DND-41 (cell line): Measurements from ENCODE around the gene ANP32E.

Experiments
- EZH2 ChIP-seq: IDR thresholded peaks from 3 replicates; pipeline ENCODE4 v1.6.1; 2012; ENCODE audit warnings: borderline replicate concordance, low read depth, mild to moderate bottlenecking, moderate library complexity, low read length, inconsistent platforms; ENCODE audit not compliant: severe bottlenecking
- TF ChIP-seq, protein P1 (sequence below): IDR thresholded peaks from 2 replicates; pipeline ENCODE4 v1.5.1; 2012; ENCODE audit warnings: borderline replicate concordance, low read length, moderate library complexity, mild to moderate bottlenecking; ENCODE audit not compliant: poor library complexity, severe bottlenecking; ENCODE audit errors: extremely low read depth

- TF ChIP-seq EZH2, result no peak
- TF ChIP-seq, protein P1, sequence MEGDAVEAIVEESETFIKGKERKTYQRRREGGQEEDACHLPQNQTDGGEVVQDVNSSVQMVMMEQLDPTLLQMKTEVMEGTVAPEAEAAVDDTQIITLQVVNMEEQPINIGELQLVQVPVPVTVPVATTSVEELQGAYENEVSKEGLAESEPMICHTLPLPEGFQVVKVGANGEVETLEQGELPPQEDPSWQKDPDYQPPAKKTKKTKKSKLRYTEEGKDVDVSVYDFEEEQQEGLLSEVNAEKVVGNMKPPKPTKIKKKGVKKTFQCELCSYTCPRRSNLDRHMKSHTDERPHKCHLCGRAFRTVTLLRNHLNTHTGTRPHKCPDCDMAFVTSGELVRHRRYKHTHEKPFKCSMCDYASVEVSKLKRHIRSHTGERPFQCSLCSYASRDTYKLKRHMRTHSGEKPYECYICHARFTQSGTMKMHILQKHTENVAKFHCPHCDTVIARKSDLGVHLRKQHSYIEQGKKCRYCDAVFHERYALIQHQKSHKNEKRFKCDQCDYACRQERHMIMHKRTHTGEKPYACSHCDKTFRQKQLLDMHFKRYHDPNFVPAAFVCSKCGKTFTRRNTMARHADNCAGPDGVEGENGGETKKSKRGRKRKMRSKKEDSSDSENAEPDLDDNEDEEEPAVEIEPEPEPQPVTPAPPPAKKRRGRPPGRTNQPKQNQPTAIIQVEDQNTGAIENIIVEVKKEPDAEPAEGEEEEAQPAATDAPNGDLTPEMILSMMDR, result no peak
Measured at GRCh38 chr1:150176593-150176992, 59.3 kb downstream of the ANP32E start.
